H1 (cell line): ENCODE results near the gene LOX.

ENCODE experiments used
- CEBPB ChIP-seq: IDR thresholded peaks from 2 replicates; pipeline ENCODE4 v1.6.1; 2012; ENCODE audit warnings: low read depth, low read length
- CTCF ChIP-seq, 3 experiments: IDR thresholded peaks; 1 replicate in 2 of 3; 2 replicates in 1 of 3; pipeline versions ENCODE4 v1.5.1 to v1.6.1; 2011; ENCODE audit warnings: low read length in 3 of 3, mild to moderate bottlenecking in 3 of 3, inconsistent platforms in 2 of 3, low read depth in 1 of 3, moderate library complexity in 1 of 3; ENCODE audit not compliant: insufficient read depth in 1 of 3; ENCODE audit errors: control extremely low read depth in 1 of 3
- EP300 ChIP-seq, 2 experiments: IDR thresholded peaks; 1 replicate in 1 of 2; 2 replicates in 1 of 2; pipeline ENCODE4 v1.6.1; 2011 to 2012; ENCODE audit warnings: low read depth in 2 of 2, low read length in 2 of 2, mild to moderate bottlenecking in 2 of 2, borderline replicate concordance in 1 of 2, inconsistent platforms in 1 of 2, moderate library complexity in 1 of 2
- EZH2 ChIP-seq: fragments of 200-600 bp; sonication (generic); IDR thresholded peaks from 2 replicates; pipeline ENCODE4 v1.7.1; 2012; ENCODE audit warnings: low read depth, mild to moderate bottlenecking, moderate library complexity, low read length, inconsistent platforms; ENCODE audit not compliant: severe bottlenecking
- POLR2AphosphoS5 ChIP-seq: IDR thresholded peaks from 2 replicates; pipeline ENCODE4 v1.6.1; 2011; ENCODE audit warnings: low read depth, low read length
- SP4 ChIP-seq: IDR thresholded peaks from 2 replicates; pipeline ENCODE4 v1.6.1; 2012; ENCODE audit warnings: low read length, inconsistent platforms
- TAF1 ChIP-seq: IDR thresholded peaks from 2 replicates; pipeline ENCODE4 v1.6.1; 2011; ENCODE audit warnings: mild to moderate bottlenecking, low read depth, low read length

DNA sequence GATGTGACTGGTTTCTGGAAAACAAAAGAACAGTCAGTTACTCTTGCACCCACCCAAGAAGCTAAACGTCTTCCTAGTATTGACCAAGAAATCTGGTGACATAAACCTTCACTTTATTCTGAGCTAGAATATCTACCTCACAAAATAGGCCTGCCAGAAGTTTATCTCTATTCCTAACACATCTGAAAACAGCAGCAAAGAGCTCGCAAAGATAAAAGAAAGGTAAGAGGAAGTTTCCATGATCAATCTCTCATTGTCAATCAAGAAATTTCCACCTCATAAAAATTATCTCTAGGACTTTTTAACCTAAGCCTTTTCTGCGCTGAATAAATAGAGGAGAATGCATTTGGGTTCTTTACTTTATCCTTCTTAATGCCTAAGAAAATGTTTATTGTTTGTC lies 34.0 kb upstream of the LOX start:
- TF ChIP-seq CEBPB: no peak
- TF ChIP-seq CTCF (IDR thresholded peaks at IDR 0.05; ENCODE audit: control extremely low read depth in 1 of 3, insufficient read depth in 1 of 3, low read depth in 1 of 3, low read length in 3 of 3): no peak
- TF ChIP-seq EP300 (IDR thresholded peaks at IDR 0.05; ENCODE audit: borderline replicate concordance in 1 of 2, low read depth in 2 of 2, low read length in 2 of 2): no peak
- no peak for TF ChIP-seq SP4
- no peak for TF ChIP-seq EZH2
- no peak for TF ChIP-seq TAF1
- no peak for TF ChIP-seq POLR2AphosphoS5
